ENCODE measurements around the gene CCDC194. TPM values are rescaled to one million over a fixed set of nuclear protein-coding genes. Genes with fewer than 3 reads are reported as not detected.

The CCDC194 gene
- total and polyA plus RNA-seq, 2 of the 13 experiments (the other 11 are each of a cell fraction or from before 2014, with no cell fraction given): 0.13 to 0.21 TPM

DNA sequence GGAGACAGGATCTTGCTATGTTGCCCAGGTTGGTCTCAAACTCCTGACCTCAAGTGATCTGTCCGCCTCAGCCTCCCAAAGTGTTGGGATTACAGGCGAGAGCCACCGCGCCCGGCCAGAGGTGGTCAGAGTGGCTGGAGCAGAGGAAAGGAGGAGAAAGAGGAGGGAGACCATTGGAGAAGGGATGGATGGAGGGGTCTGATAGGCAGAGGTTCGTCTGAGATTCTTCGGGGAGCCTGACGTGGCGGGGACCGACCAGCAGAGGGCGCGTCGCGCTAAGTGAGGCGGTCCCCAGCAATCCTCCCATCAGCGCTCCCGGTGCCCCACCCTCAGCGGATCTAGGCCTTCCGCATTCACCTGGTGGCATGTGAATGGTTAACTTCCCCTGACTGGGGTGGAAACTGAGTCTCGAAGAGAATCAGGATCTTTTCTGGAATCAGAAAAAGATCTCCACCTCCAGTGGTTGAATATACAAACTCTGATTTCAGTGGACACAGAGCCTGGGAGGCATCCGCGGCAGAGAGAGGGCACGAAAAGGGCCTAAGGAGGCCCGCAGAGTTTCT lies 47.8 kb downstream of the CCDC194 start (continued):
- TF ChIP-seq NFAT5 (CRISPR knock-in tag; IDR thresholded peaks at IDR 0.05) (no peak), CCDC6 (CRISPR knock-in tag; IDR thresholded peaks at IDR 0.05) (0 out of 2 replicates have a peak, but pooled peaks have one; percentile 61), ZNF446 (CRISPR knock-in tag; IDR thresholded peaks at IDR 0.05) (no peak), MAZ (IDR thresholded peaks at IDR 0.05; ENCODE audit: borderline replicate concordance, low read depth, low read length) (peak; percentile 32; the same call in 1 of the 2 replicates), MAZ (CRISPR knock-in tag; IDR thresholded peaks at IDR 0.05; ENCODE audit: low read depth) (peak; percentile 69), CTCF (CRISPR knock-in tag; IDR thresholded peaks at IDR 0.05) (peak; percentile 96), ZSCAN29 (CRISPR knock-in tag; conservative IDR thresholded peaks at IDR 0.05) (no peak), ZNF737 (CRISPR knock-in tag; IDR thresholded peaks at IDR 0.05; ENCODE audit: borderline replicate concordance) (no peak), ZHX2 (IDR thresholded peaks at IDR 0.05; ENCODE audit: low read depth) (no peak), ZHX2 (CRISPR knock-in tag; IDR thresholded peaks at IDR 0.05; ENCODE audit: borderline replicate concordance) (no peak), MLX (CRISPR knock-in tag; IDR thresholded peaks at IDR 0.05) (no peak), CCAR2 (optimal IDR thresholded peaks at IDR 0.05; ENCODE audit: low read depth, low read length) (no peak), HOXA3 (CRISPR knock-in tag; IDR thresholded peaks at IDR 0.05) (peak; percentile 44; the same call in 1 of the 2 replicates)
- TF ChIP-seq, protein P1, sequence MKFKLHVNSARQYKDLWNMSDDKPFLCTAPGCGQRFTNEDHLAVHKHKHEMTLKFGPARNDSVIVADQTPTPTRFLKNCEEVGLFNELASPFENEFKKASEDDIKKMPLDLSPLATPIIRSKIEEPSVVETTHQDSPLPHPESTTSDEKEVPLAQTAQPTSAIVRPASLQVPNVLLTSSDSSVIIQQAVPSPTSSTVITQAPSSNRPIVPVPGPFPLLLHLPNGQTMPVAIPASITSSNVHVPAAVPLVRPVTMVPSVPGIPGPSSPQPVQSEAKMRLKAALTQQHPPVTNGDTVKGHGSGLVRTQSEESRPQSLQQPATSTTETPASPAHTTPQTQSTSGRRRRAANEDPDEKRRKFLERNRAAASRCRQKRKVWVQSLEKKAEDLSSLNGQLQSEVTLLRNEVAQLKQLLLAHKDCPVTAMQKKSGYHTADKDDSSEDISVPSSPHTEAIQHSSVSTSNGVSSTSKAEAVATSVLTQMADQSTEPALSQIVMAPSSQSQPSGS (CRISPR knock-in tag; IDR thresholded peaks at IDR 0.05): 0 out of 2 replicates have a peak, but pooled peaks have one; percentile 34
